Measurements from ENCODE around the gene DHRS2. TPM values are rescaled to one million over a fixed set of nuclear protein-coding genes. Genes with fewer than 3 reads are reported as not detected.
"Not testable (repeated sequence)": the region's sequence is repeated elsewhere in the genome, so short reads cannot be mapped to it uniquely, and the experiment has no call there.

DHRS2 gene
- polyA plus RNA-seq, 1 donor from 2014 or later = 1.3 TPM

- H3K9ac ChIP-seq (ENCODE audit: low read length) = no peak overlapping the region
- H4K20me1 ChIP-seq (ENCODE audit: insufficient read depth) = no peaks in the 10 kb centered on the region
- no peak overlapping the region for H3K4me2 ChIP-seq (ENCODE audit: low read length)
- no peak overlapping the region for H2AFZ ChIP-seq (ENCODE audit: low read depth, low read length)
- H3K4me3 ChIP-seq (ENCODE audit: low read length) = no peak overlapping the region
- H3K9me3 ChIP-seq (ENCODE audit: low read length) = no peaks in the 10 kb centered on the region
- no peak overlapping the region for H3K27ac ChIP-seq (ENCODE audit: low read length)
- TF ChIP-seq POLR2AphosphoS5 (IDR thresholded peaks at IDR 0.05) (no peak), MXI1 (conservative IDR thresholded peaks at IDR 0.05; ENCODE audit: poor library complexity, severe bottlenecking) (no peak), EP300 (conservative IDR thresholded peaks at IDR 0.05; ENCODE audit: poor library complexity, severe bottlenecking) (no peak), EZH2 (IDR thresholded peaks at IDR 0.05; ENCODE audit: borderline replicate concordance, insufficient read depth, low read length, poor library complexity, severe bottlenecking) (no peak), SMC3 (conservative IDR thresholded peaks at IDR 0.05; ENCODE audit: poor library complexity) (no peak), RAD21 (conservative IDR thresholded peaks at IDR 0.05) (no peak), REST (IDR thresholded peaks at IDR 0.05; ENCODE audit: borderline replicate concordance) (no peak), TAF1 (IDR thresholded peaks at IDR 0.05; ENCODE audit: low read depth) (no peak)
- TF ChIP-seq, protein P1, sequence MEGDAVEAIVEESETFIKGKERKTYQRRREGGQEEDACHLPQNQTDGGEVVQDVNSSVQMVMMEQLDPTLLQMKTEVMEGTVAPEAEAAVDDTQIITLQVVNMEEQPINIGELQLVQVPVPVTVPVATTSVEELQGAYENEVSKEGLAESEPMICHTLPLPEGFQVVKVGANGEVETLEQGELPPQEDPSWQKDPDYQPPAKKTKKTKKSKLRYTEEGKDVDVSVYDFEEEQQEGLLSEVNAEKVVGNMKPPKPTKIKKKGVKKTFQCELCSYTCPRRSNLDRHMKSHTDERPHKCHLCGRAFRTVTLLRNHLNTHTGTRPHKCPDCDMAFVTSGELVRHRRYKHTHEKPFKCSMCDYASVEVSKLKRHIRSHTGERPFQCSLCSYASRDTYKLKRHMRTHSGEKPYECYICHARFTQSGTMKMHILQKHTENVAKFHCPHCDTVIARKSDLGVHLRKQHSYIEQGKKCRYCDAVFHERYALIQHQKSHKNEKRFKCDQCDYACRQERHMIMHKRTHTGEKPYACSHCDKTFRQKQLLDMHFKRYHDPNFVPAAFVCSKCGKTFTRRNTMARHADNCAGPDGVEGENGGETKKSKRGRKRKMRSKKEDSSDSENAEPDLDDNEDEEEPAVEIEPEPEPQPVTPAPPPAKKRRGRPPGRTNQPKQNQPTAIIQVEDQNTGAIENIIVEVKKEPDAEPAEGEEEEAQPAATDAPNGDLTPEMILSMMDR (IDR thresholded peaks at IDR 0.05; ENCODE audit: poor library complexity, severe bottlenecking) = no peak
- no peaks in the 10 kb centered on the region for H3K9me2 ChIP-seq (ENCODE audit: insufficient read depth, low read length)
- no peaks in the 10 kb centered on the region for H3K79me2 ChIP-seq (replicated peaks; ENCODE audit: insufficient read depth, low read length)
- H3F3A ChIP-seq (ENCODE audit: insufficient read depth, low read length, poor library complexity, severe bottlenecking) = no peaks in the 10 kb centered on the region
- H3K36me3 ChIP-seq (ENCODE audit: insufficient read depth, low read length) = no peaks in the 10 kb centered on the region
- H3K27me3 ChIP-seq (ENCODE audit: insufficient read depth, low read depth, low read length) = no peaks in the 10 kb centered on the region
Measured at GRCh38 chr14:23681337-23681736, 45.2 kb downstream of the DHRS2 start.

DNA sequence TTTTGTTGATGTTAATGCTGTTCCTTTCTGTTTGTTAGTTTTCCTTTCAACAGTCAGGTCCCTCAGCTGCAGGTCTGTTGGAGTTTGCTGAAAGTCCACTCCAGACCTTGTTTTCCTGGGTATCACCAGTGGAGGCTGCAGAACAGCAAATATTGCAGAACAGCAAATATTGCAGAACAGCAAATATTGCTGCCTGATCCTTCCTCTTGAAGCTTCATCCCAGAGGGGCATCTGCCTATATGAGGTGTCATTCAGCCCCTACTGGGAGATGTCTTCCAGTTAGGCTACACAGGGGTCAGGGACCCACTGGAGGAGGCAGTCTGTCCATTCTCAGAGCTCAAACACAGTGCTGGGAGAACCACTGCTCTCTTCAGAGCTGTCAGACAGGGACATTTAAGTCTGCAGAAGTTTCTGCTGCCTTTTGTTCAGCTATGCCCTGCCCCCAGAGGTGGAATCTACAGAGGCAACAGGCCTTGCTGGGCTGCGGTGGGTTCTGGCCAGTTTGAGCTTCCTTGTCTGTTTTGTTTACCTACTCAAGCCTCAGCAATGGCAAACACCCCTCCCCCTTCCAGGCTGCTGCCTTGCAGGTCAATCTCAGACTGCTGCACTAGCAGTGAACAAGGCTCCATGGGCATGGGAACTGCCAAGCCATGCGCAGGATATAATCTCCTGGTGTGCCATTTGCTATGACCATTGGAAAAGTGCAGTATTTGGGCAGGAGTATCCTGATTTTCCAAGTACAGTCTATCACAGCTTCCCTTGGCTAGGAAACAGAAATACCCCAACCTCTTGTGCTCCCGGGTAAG lies 53.7 kb downstream of the DHRS2 start:
- H3K9me3 ChIP-seq (ENCODE audit: low read length); H3K4me3 ChIP-seq (ENCODE audit: low read length); H3K36me3 ChIP-seq (ENCODE audit: insufficient read depth, low read length); H3K4me2 ChIP-seq (ENCODE audit: low read length); H3K79me2 ChIP-seq (replicated peaks; ENCODE audit: insufficient read depth, low read length); H4K20me1 ChIP-seq (ENCODE audit: insufficient read depth); H2AFZ ChIP-seq (ENCODE audit: low read depth, low read length); H3K27ac ChIP-seq (ENCODE audit: low read length); H3F3A ChIP-seq (ENCODE audit: insufficient read depth, low read length, poor library complexity, severe bottlenecking); H3K9ac ChIP-seq (ENCODE audit: low read length); H3K9me2 ChIP-seq (ENCODE audit: insufficient read depth, low read length); H3K27me3 ChIP-seq (ENCODE audit: insufficient read depth, low read depth, low read length): not testable (repeated sequence)
